ENCODE data around the gene FAM177A1.
"Not testable (repeated sequence)": the region's sequence is repeated elsewhere in the genome, so short reads cannot be mapped to it uniquely, and the experiment has no call there.

FAM177A1 gene

GRCh38 chr14:35079742-35080141, 33.7 kb downstream of the FAM177A1 start:
- no peak for DNase-seq (ENCODE audit: low read depth)
- in situ Hi-C loops (cut with HindIII; ENCODE audit: low sequenced_read_pairs), result no loop called here
- TF ChIP-seq CTCF (IDR thresholded peaks at IDR 0.05; ENCODE audit: low read depth, low read length, missing control alignments), result no peak

GRCh38 chr14:35083530-35084150, 37.6 kb downstream of the FAM177A1 start:
- DNase-seq (ENCODE audit: low read depth), result no peak
- no peak overlapping the region for H3K4me3 ChIP-seq (ENCODE audit: low read depth, low read length)
- no peak for TF ChIP-seq CTCF (IDR thresholded peaks at IDR 0.05; ENCODE audit: low read depth, low read length, missing control alignments)
- in situ Hi-C loops (cut with HindIII; ENCODE audit: low sequenced_read_pairs), result no loop called here

More at GRCh38 chr14:35079742-35080141, 33.7 kb downstream of the FAM177A1 start:
- no peak overlapping the region for H3K4me3 ChIP-seq (ENCODE audit: low read depth, low read length)

- no peak for TF ChIP-seq CTCF (IDR thresholded peaks at IDR 0.05; ENCODE audit: low read depth, low read length, missing control alignments)
- no peak for DNase-seq (ENCODE audit: low read depth)
- no peak overlapping the region for H3K4me3 ChIP-seq (ENCODE audit: low read depth, low read length)
- in situ Hi-C loops (cut with HindIII; ENCODE audit: low sequenced_read_pairs), result no loop called here
Observed at GRCh38 chr14:35085441-35085840, 39.4 kb downstream of the FAM177A1 start.

- H3K4me3 ChIP-seq (ENCODE audit: low read depth, low read length), result no peak overlapping the region
- in situ Hi-C loops (cut with HindIII; ENCODE audit: low sequenced_read_pairs), result no loop called here
- DNase-seq (ENCODE audit: low read depth), result no peak
- no peak for TF ChIP-seq CTCF (IDR thresholded peaks at IDR 0.05; ENCODE audit: low read depth, low read length, missing control alignments)
Observed at GRCh38 chr14:35088514-35088913, 42.4 kb downstream of the FAM177A1 start.

- H3K4me3 ChIP-seq (ENCODE audit: low read depth, low read length); in situ Hi-C loops (cut with HindIII; ENCODE audit: low sequenced_read_pairs); DNase-seq (ENCODE audit: low read depth): not testable (repeated sequence)
Observed at GRCh38 chr14:35094645-35095044, 48.6 kb downstream of the FAM177A1 start.

GRCh38 chr14:35107866-35108265, 61.8 kb downstream of the FAM177A1 start:
- H3K4me3 ChIP-seq (ENCODE audit: low read depth, low read length), result no peak overlapping the region
- no peak for DNase-seq (ENCODE audit: low read depth)
- in situ Hi-C loops (cut with HindIII; ENCODE audit: low sequenced_read_pairs), result no loop called here
- TF ChIP-seq CTCF (IDR thresholded peaks at IDR 0.05; ENCODE audit: low read depth, low read length, missing control alignments), result no peak

- TF ChIP-seq CTCF (IDR thresholded peaks at IDR 0.05; ENCODE audit: low read depth, low read length, missing control alignments), result no peak
- no peak overlapping the region for H3K4me3 ChIP-seq (ENCODE audit: low read depth, low read length)
- in situ Hi-C loops (cut with HindIII; ENCODE audit: low sequenced_read_pairs), result no loop called here
Observed at GRCh38 chr14:35112641-35113040, 66.6 kb downstream of the FAM177A1 start.

More at GRCh38 chr14:35112641-35113040, 66.6 kb downstream of the FAM177A1 start:
- DNase-seq (ENCODE audit: low read depth), result no peak
